ENCODE data around the gene PAK1. TPM values are rescaled to one million over a fixed set of nuclear protein-coding genes. Genes with fewer than 3 reads are reported as not detected.

PAK1 gene
- total and polyA plus RNA-seq, 2 donors (not counting 1 experiment from before 2014, with no cell fraction given), result 34.6 to 37.7 TPM

DNA sequence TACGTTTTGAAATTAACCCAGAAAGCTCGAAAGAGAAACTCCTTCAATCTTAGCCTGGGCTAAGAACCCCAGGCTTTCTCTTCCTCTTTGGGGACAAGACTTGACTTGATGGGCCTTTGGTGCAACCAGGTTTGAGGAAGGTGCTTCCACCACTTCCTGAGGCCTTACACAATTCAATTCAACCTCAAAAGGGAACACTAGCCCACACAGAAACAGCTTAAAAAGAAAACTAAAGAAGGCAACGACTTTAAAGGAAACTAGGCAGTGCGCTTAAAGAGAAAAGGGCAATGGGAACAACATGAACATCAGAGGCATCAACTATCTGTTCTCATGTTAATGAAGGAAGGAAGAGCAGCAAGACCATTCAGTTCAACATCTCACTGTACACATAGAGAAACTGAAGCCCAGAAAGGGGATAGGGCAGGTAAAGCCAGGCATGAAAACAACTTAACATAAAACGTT lies 24.8 kb downstream of the PAK1 start:
- no peak overlapping the region for H2AFZ ChIP-seq (ENCODE audit: low read length)
- peaks cover 1% of the 10 kb centered on the region for H4K20me1 ChIP-seq (ENCODE audit: control insufficient read depth, extremely low read depth, insufficient read depth, low read length)
- H3K36me3 ChIP-seq (ENCODE audit: control insufficient read depth, insufficient read depth, low read length), result no peaks in the 10 kb centered on the region
- H3K4me3 ChIP-seq (replicated peaks in 1 of 4; ENCODE audit: control extremely low read depth in 1 of 4, insufficient read depth in 1 of 4, low read depth in 3 of 4, low read length in 4 of 4), result no peak overlapping the region
- H3K9me3 ChIP-seq (ENCODE audit: control insufficient read depth, insufficient read depth, low read depth, low read length), result no peaks in the 10 kb centered on the region
- H3K27ac ChIP-seq (ENCODE audit: insufficient read depth, low read length), result no peak overlapping the region
- H3K27me3 ChIP-seq (ENCODE audit: control insufficient read depth, insufficient read depth, low read length), result no peaks in the 10 kb centered on the region
- no peaks in the 10 kb centered on the region for H3K79me2 ChIP-seq (ENCODE audit: control insufficient read depth, insufficient read depth, low read length)
- H3K4me1 ChIP-seq (ENCODE audit: control insufficient read depth, extremely low read depth, insufficient read depth, low read length), result no peaks in the 10 kb centered on the region
- TF ChIP-seq EZH2 (IDR thresholded peaks at IDR 0.05; ENCODE audit: low read length, missing control alignments), result no peak
- TF ChIP-seq, protein P1, sequence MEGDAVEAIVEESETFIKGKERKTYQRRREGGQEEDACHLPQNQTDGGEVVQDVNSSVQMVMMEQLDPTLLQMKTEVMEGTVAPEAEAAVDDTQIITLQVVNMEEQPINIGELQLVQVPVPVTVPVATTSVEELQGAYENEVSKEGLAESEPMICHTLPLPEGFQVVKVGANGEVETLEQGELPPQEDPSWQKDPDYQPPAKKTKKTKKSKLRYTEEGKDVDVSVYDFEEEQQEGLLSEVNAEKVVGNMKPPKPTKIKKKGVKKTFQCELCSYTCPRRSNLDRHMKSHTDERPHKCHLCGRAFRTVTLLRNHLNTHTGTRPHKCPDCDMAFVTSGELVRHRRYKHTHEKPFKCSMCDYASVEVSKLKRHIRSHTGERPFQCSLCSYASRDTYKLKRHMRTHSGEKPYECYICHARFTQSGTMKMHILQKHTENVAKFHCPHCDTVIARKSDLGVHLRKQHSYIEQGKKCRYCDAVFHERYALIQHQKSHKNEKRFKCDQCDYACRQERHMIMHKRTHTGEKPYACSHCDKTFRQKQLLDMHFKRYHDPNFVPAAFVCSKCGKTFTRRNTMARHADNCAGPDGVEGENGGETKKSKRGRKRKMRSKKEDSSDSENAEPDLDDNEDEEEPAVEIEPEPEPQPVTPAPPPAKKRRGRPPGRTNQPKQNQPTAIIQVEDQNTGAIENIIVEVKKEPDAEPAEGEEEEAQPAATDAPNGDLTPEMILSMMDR (conservative IDR thresholded peaks at IDR 0.05 in 1 of 2, IDR thresholded peaks at IDR 0.05 in 1 of 2; ENCODE audit: low read depth in 1 of 2, low read length in 2 of 2), result no peak
- DNase-seq (ENCODE audit: low read depth in 2 of 2), result no peak
- H3K9ac ChIP-seq (ENCODE audit: insufficient read depth, low read length), result no peak overlapping the region
- H3K4me2 ChIP-seq (ENCODE audit: extremely low read depth, insufficient read depth, low read length), result no peak overlapping the region

DNA sequence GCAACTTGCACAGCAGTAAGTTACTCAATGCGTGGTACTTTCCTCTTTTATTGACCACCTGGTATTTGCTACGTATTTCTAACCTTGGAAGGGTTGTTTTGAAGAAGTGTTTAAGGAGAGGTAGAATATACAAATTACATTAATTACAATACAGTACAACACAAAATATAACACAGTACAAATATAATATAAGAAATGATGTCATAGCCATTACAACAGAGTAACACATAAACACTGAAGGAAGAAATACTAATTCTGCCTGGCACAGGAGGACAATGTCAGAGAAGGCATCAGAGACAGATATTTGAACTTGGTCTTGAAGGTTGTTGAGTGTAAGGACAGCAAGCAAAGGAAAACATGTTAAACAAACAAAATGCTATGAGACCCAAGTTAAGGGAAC lies 25.6 kb downstream of the PAK1 start:
- no peak for TF ChIP-seq EZH2 (IDR thresholded peaks at IDR 0.05; ENCODE audit: low read length, missing control alignments)
- TF ChIP-seq, protein P1 (conservative IDR thresholded peaks at IDR 0.05 in 1 of 2, IDR thresholded peaks at IDR 0.05 in 1 of 2; ENCODE audit: low read depth in 1 of 2, low read length in 2 of 2), result no peak
- Histone ChIP-seq H4K20me1 (ENCODE audit: control insufficient read depth, extremely low read depth, insufficient read depth, low read length) (peaks cover 1% of the 10 kb centered on the region), H3K4me2 (ENCODE audit: extremely low read depth, insufficient read depth, low read length) (no peak overlapping the region), H3K79me2 (ENCODE audit: control insufficient read depth, insufficient read depth, low read length) (no peaks in the 10 kb centered on the region), H3K4me1 (ENCODE audit: control insufficient read depth, extremely low read depth, insufficient read depth, low read length) (no peaks in the 10 kb centered on the region), H2AFZ (ENCODE audit: low read length) (no peak overlapping the region), H3K36me3 (ENCODE audit: control insufficient read depth, insufficient read depth, low read length) (no peaks in the 10 kb centered on the region), H3K9me3 (ENCODE audit: control insufficient read depth, insufficient read depth, low read depth, low read length) (no peaks in the 10 kb centered on the region), H3K4me3 (replicated peaks in 1 of 4; ENCODE audit: control extremely low read depth in 1 of 4, insufficient read depth in 1 of 4, low read depth in 3 of 4, low read length in 4 of 4) (no peak overlapping the region), H3K9ac (ENCODE audit: insufficient read depth, low read length) (no peak overlapping the region), H3K27ac (ENCODE audit: insufficient read depth, low read length) (no peak overlapping the region), H3K27me3 (ENCODE audit: control insufficient read depth, insufficient read depth, low read length) (no peaks in the 10 kb centered on the region)
- no peak for DNase-seq (ENCODE audit: low read depth in 2 of 2)

DNA sequence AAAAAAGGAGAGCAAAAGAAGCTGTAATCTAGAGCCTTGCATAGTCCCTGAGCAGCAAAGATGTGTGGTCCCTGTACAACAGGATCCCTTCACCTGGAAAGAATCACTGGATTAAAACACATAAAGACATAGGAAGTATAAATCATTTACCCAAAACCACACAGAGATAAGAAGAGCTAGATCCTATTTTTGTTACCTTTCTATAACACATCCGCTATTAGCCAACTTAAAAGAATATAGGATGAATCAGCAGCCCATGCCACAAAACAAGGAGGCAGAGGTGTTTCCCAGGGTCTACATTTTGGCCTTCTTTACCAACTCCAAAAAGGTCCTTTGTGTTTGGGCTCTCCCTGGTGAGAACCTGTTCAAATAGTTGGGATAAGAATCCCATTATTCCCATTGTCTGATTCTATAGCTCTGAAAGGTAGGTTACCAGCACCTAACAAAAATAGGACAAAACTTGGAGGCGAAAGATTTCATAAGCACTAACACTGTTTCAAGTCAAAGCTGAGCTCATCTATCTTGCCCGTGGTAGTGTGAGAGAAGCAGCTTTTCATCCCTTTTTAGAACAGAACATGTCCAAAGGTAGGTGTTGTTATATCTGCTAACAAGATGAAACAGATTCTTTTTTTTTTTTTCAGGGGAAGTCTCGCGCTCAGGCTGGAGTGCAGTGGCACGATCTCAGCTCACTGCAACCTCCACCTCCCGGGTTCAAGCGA lies 26.8 kb downstream of the PAK1 start:
- Histone ChIP-seq H3K36me3 (ENCODE audit: control insufficient read depth, insufficient read depth, low read length) (no peaks in the 10 kb centered on the region), H3K79me2 (ENCODE audit: control insufficient read depth, insufficient read depth, low read length) (no peaks in the 10 kb centered on the region), H3K9ac (ENCODE audit: insufficient read depth, low read length) (no peak overlapping the region), H3K9me3 (ENCODE audit: control insufficient read depth, insufficient read depth, low read depth, low read length) (no peaks in the 10 kb centered on the region), H3K4me2 (ENCODE audit: extremely low read depth, insufficient read depth, low read length) (no peak overlapping the region), H3K27ac (ENCODE audit: insufficient read depth, low read length) (no peak overlapping the region), H3K4me3 (replicated peaks in 1 of 4; ENCODE audit: control extremely low read depth in 1 of 4, insufficient read depth in 1 of 4, low read depth in 3 of 4, low read length in 4 of 4) (no peak overlapping the region), H2AFZ (ENCODE audit: low read length) (no peak overlapping the region), H4K20me1 (ENCODE audit: control insufficient read depth, extremely low read depth, insufficient read depth, low read length) (peaks cover 1% of the 10 kb centered on the region), H3K4me1 (ENCODE audit: control insufficient read depth, extremely low read depth, insufficient read depth, low read length) (no peaks in the 10 kb centered on the region), H3K27me3 (ENCODE audit: control insufficient read depth, insufficient read depth, low read length) (no peaks in the 10 kb centered on the region)
- TF ChIP-seq, protein P1 (conservative IDR thresholded peaks at IDR 0.05 in 1 of 2, IDR thresholded peaks at IDR 0.05 in 1 of 2; ENCODE audit: low read depth in 1 of 2, low read length in 2 of 2), result no peak
- TF ChIP-seq EZH2 (IDR thresholded peaks at IDR 0.05; ENCODE audit: low read length, missing control alignments), result no peak
- peak in 1 of 2 donors; percentile 18 for DNase-seq (ENCODE audit: low read depth in 2 of 2)
